Stimulated activated CD4-positive, alpha-beta T cell treated with anti-CD3 and anti-CD28 coated beads, Interleukin-2, amount 100 ng/mL, for 24 hours (primary cell): ENCODE measurements around the gene PWWP2B.

Experiments
- DNase-seq, 2 donors: peaks; one replicate each; pipeline ENCODE4 v3.0.0-alpha.2; 2020

The PWWP2B gene

DNA sequence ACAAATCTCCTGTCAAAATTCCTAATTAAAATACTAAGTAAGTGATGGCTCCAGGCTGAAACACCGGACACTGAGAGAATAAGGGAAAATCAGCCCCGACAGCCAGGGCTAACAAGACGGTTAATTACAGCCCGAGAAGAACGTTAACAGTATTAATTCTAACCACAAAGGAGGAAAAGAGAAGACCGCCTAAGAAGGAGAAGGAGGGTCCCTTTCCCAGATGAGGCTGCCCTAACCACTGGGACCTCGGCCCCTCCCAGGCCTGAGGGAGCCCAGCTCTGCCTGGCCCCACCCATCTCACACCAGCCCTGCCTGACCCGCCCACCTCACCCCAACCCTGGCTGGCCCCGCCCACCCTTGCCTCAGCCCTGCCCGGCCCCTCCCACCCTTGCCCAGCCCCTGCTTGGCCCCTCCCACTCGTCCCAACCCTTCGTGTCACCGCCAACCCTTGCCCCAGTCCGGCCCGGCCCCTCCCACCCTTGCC, 51.3 kb downstream of the PWWP2B start:
- DNase-seq: peak; percentile 52 to 66

DNA sequence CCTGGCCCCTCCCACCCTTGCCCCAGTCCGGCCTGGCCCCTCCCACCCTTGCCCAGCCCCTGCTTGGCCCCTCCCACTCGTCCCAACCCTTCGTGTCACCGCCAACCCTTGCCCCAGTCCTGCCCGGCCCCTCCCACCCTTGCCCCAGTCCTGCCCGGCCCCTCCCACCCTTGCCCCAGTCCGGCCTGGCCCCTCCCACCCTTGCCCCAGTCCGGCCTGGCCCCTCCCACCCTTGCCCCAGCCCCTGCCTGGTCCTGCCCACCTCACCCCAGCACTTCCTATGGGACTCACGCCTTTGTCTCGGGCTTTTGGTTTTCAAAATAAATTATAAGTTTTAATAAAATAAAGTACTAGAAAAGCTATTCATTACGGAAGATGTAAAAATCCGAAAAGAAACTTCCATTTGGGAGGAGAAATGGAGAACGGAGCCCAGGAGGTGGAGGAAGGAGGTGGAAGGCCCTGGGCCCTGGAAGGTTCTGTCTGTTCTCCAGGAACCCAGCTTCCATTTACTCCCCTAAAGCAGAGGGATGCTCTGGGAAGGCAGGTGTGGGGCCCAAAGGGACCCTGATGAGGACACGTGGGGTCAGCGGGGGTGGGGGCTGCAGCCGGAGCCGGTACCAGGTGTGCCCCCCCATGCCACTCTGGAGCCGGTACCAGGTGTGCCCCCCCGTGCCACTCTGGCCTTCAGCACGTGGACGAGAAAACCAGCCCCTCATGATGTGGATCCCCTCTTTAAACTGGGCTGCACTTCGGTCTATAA, 52.2 kb downstream of the PWWP2B start:
- DNase-seq: no peak

DNA sequence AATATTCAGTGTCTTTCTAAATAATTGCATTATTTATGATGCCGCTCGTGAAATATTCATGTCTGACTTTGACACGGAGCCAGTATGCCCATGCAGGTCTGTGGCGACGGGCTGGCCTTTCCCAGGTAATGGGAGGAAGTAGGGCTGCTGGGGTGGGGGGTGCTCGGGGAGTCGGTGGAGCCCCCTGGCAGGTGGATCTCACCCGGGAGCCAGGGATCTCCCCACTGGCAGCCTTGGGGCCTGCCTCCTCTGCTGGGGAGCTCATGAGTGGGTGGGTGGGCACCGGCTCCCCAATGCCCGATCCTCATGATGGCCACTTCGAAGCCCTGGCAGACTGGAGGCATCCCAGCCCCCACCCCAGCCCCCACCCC, 52.8 kb downstream of the PWWP2B start:
- no peak for DNase-seq

DNA sequence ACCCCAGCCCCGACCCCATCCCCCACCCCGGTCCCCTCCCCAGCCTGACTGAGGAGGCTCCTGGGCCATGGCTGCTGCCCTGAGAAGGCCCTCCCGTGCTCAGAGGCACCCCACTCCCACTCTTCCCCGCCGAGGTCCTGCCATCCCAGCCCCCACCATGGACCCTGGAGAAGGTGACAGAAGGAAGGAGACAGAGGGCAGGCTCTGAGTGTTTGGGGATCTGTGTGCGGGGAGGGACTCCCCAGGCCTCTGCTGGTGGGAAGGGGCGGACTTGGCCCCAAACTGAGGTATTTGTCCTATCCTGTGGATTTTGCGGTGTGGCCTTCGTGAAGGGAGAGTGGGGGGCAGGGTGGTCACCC, 53.4 kb downstream of the PWWP2B start:
- no peak for DNase-seq

DNA sequence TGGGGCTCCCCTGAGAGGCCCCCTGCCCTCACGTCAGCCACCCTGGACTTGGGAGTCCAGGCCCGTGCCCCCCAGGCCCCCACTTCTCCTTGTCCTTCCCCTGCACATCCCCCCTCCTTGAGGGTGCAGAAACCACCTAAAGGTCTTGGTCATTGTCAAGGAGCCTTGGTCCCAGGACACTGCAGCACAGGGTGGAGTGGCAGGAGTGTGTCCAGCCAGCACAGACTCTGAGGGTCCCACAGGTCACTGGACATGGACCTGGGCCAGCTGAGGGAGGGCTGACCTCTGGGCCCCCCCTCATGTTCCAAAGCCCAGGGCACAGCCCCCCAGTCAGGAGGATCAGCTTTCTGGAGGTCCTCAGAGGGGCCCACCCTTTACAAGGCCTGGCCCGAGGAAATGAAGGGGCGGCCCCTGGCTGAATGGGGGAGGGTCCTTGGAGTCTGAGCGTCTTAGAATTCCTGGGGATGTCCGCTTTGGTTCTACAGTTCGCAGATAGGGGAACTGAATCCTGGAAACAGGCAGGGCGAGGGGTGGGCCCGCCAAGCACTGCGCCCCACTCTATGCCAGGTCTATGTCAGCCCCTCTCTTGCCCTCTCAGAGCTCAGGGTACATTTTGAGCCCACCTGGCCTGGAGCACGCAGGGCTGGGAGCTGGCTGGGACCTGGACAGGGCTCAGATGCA, 54.0 kb downstream of the PWWP2B start:
- no peak for DNase-seq

DNA sequence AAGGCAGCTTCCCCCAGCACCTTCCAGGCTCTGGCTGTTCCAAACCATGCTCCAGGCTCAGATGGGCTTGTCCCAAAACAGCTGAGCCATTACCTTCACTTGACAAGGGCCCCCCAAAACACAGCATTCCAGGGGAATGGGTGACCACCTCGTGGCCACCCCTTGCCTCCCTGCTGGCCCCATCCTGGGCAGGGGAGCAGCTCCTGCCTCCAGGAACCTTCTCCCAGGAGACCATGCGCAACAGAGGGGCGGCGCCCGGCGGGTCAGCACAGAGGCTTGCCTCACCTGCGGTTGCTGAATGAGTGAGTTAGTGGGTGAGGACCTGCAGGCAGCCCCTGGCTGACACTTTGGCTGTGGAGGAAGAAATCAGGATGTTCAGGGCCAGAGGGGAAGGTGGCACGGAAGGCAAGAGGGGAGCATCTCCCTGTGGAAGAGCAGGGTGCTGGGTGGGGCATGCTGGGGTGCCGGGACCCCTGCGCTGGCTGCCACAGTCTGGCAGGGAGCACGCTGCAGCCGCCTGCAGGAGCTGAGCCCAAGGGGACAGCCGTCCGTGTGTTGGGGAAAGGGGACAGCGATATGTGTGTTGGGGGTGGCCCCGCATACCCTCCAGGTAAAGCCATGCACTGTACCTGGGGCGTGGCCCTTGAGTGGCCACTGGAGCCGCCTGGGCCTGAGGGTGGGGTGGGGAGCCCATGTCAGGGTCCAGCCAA, 54.7 kb downstream of the PWWP2B start:
- no peak for DNase-seq

DNA sequence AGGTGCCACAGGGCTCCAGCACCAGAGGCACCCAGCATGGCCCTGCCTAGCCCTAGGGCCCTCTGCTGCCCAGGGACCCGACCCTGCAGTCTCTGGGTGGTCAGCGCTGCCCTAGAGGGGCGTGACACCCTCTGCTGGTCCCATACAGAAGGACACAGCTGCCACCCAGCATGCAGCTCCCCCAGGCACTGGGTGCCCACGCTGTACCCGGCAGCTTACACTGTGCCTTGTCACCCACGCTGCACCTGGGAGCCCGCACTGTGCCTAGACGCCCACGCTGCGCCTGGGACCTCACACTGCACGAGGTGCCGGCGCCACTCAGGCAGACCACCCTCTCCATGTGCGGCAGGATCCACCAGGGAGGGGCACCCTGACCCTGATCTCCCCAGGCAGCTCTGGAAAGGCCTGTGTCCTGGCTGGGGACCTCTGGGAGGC, 55.2 kb downstream of the PWWP2B start:
- DNase-seq: peak; percentile 32 to 41

DNA sequence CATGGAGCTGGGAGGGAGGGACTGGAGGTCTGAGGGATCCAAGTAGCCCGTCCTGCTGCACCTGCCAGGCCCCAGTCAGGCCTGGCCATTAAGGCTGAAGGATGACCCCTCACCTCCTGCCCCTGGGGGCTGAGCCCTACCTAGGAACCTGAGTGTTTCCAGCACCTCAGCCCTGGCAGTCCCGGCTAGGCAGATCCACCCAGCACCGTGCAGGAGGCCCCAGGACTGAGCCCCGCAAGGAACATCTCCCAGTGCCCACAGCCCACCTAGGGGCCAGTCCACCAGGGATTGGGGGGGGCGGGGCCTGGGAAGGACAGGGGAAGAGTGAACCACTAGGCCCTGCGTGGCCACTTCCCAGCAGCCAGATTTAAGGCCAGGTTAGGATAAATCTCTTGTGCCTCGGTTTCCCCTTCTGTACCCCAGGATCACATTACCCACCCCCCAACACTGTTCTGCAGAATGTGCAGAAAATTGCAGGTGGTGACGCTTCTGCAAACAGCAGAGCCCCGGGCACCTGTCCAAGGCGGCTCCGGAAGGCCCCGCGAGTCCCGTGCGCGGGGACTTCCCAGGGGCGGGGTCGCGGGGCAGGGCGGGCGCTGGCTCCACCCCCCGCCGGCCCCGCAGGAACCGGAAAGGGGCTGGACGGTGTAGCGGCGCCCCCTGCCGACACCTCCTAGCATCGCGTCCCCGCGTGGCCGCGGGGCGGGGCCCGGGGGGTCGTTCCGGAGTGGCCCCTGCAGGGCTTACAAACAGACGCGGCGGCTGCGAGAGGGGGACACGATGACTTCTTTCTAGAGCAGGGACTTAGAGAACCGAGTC, 55.9 kb downstream of the PWWP2B start:
- DNase-seq: peak; percentile 92

DNA sequence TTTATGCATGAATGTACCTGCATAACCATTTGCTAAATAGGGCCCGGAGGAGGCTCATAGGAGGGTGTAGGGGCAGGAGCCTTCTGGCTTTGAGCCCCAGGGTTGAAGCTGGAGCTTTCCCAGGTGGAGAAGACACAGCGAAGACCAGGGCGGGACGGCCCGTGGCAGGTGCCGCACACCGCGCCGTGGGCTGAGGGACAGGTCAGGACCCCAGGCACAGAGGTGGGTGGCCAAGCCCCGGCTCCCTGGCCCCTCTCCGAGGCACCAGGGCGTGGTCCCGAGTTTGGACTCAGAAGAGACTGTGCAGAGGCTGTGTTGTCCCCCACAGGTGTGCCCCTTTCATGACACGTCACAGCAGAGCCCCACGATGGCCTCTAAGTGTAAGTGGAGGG, 56.5 kb downstream of the PWWP2B start:
- no peak for DNase-seq

GRCh38 chr10:132454296-132455198, 57.5 kb downstream of the PWWP2B start:
- DNase-seq: no peak

DNA sequence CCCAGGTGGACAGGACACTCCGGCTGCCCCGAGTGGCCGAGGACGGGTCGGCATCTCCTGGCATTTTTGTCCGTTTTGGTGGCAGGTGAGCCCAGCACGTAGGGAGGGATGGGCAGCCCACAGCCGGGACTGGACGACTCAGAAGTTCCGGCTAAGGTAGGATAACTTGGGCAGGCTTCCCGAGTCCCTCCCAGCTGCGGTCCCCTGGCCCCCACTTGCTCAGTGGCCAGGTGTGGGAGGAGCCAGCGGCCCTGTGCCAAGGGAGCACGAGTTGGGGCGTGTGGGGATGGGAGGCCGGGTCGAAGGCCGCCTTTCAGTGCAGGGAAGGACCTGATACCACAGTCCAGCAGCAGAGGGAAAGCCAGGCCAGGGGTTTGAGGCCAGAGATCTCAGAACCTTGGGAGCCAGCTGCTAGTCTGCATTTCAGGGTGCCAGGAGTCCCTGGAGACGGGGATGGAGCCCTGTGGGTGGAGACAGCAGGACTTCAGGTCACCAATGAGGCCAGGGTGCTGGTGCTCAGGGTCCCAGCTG, 58.5 kb downstream of the PWWP2B start:
- no peak for DNase-seq

- no peak for DNase-seq
Measured at GRCh38 chr10:132455986-132456847, 59.2 kb downstream of the PWWP2B start.

DNA sequence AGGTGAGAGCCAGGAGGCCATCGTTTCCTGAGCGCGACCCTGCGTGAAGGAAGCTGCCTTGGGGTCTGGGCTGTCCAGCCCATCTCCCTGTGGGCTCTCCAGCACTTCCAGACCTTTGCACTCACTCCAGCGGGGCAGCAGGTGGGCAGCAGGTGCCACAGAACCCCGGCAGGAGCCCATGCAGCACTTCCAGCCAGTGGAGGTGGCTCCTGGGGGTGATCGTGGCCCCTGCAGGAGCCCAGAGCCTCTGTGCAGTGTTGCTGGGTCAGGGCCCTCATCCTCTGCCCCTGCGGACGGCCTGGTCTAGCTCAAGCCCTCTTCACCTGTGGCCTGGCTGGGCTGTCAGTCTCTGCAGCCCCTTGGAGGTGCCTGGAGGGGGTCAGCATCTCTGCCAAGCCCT, 59.9 kb downstream of the PWWP2B start:
- DNase-seq: no peak

GRCh38 chr10:132457328-132458070, 60.5 kb downstream of the PWWP2B start:
- no peak for DNase-seq

DNA sequence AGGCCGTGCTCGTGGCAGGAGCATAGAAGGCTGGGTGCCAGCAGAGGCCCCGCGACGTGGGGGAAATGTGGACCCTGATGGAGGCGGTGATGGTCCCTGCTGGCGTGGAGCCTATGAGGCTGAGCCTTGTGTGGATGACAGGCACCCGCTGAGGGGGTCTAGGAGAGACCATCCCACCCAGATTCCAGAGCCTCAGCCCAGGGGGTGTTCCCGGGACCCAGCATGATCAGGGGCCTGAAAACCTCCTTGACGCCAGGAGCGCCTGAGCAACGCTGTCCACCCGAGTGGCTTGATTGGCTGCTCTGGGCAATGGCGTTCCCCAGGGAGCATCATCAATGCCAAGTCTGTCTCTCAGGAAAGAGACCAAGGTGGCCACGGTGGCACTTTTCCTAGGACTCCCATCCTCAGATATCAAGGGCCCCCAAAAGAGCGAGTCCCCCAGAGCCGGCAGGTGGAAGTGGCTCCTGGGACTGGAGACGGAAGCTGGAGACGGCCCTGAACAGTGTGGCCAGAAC, 61.1 kb downstream of the PWWP2B start:
- DNase-seq: no peak

DNA sequence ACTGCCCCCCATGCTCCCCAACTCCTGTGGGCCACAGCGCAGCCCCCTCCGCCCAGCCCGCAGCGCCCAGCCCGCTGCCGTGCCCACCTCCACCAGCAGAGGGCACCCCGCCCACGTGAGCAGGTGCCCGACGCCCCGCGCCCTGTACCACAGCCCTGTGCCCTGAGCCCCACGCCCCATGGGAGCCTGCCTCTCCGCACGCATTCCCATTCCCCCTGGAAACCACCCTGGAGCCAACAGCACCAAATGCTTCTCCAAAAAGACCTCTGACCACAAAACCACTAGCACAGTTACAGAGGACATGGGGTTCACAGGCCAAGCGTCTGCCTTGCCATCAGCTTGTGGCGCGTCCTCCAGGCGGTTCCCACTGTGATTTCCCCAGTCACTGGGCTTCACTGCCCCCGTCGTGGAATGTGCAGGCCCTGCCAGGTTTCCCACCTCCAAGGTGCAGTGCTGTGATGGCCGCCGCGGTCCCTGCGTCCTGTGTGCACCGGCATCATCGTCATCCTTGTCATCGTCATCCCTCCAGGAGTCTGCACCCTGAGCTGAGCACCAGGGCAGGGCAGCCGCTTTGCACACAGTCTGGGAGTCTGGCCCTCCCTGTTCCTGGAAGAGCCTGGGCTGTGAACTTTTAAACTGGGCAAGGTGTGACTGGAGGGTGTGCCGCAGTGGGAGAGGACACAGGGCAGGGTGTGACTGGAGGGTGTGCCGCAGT, 61.7 kb downstream of the PWWP2B start:
- peak; percentile 78 to 80 for DNase-seq

DNA sequence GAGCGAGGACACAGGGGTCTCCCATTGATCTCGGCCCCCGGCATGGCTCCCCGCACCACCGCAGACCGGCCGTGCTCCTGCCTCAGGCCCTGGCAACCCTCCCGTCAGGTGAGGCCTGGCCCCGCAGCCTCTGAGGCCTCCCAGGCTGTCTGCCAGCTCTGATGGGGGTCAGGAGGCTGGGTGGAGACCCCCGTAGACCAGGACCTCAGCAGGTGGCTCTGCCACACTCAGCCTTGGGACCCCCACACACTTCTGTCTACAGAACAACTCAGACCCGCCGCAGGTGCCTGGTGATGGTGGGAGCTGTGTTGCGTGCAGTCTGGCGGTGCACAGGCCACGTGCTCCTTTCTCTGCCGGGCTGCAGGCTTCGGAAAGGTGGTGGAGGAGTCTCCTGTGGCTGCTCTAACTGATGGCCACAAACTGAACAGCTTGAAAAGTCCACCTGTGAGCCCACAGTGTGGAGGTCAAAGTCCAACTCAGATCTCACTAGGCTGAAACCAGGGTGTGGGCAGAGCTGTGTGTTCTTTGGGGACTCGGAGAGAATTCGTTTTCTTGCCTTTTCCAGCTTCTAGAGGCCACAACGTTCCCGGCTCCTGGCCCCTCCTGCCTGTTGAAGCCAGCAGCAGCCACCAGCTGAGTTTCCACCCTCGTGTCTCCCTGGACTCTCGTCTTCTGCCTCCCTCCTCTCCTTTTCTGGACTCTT, 62.5 kb downstream of the PWWP2B start:
- no peak for DNase-seq

- no peak for DNase-seq
Measured at GRCh38 chr10:132460071-132460470, 63.1 kb downstream of the PWWP2B start.
